ES-I3 (cell line): Measurements from ENCODE around the gene CYLD.

Source experiments
- H3K36me3 ChIP-seq: 2 replicates; pipeline ENCODE4 v1.6.1; 2013; ENCODE audit warnings: mild to moderate bottlenecking, low read length, control low read depth, moderate library complexity; ENCODE audit not compliant: insufficient read depth
- H3K4me1 ChIP-seq: 2 replicates; pipeline ENCODE4 v1.6.1; 2013; ENCODE audit warnings: mild to moderate bottlenecking, control low read depth, low read length; ENCODE audit not compliant: insufficient read depth
- H3K9ac ChIP-seq: 2 replicates; pipeline ENCODE4 v1.6.1; 2013; ENCODE audit warnings: low read depth, mild to moderate bottlenecking, low read length, moderate library complexity
- H3K9me3 ChIP-seq: 2 replicates; pipeline ENCODE4 v1.6.1; 2013; ENCODE audit warnings: mild to moderate bottlenecking, low read length, moderate library complexity; ENCODE audit not compliant: control insufficient read depth, insufficient read depth

CYLD gene

DNA sequence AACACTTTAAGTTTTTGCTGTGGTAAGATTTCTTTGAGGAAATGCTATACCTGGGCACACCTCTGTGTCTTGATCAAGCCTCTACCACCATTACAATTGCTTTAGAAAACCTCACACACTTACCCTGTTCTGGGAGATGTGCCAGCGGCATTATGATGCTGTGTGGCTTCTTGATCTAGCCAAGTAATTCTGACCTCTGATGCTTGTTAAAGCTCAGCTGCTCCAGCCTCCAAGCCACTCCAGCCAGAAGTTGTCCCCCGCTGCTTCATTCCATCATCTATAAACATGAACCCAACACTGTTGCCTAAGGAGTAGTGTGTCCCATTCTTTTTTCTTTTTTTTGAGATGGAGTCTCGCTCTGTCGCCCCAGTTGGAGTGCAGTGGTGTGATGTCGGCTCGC lies 60.1 kb downstream of the CYLD start:
- H3K9me3 ChIP-seq, result no peaks in the 10 kb centered on the region
- no peaks in the 10 kb centered on the region for H3K36me3 ChIP-seq
- H3K4me1 ChIP-seq, result no peaks in the 10 kb centered on the region; the same call in 1 of the 2 replicates
- H3K9ac ChIP-seq, result no peak overlapping the region

- Histone ChIP-seq H3K9me3 (no peaks in the 10 kb centered on the region), H3K36me3 (no peaks in the 10 kb centered on the region), H3K9ac (no peak overlapping the region)
Measured at GRCh38 chr16:50802961-50803360, 61.1 kb downstream of the CYLD start.

DNA sequence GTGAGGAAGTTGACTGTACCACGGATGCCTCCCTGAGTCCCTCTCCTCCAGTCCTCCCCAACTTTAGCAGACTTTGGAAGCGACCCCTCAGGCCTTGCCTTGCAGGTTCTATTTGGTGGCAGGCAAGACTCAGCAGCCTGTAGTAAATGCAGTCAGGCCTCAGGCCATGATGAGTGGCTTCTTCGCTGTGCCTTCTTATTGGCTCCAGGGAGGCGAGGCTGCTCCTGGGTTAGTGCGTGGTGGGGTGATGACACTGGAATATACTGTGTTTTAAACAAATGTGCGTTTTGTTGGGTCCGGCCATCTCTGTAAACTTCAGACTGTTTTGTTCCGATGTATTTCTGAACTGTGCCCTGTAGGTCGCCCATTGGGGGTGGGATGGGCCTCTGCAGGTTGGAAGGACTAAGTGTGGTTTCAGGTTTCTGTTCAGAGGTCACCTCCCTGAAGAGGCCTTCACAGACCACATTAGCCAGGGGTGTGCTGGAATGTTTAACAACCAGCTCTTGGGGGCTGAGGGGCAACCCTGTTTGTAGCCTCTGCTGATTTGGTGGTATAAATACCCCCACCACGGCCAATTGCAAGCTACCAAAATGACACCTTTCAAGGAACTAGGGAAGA lies 62.5 kb downstream of the CYLD start:
- no peaks in the 10 kb centered on the region for H3K36me3 ChIP-seq
- no peaks in the 10 kb centered on the region; the same call in 1 of the 2 replicates for H3K4me1 ChIP-seq
- H3K9ac ChIP-seq, result no peak overlapping the region
- H3K9me3 ChIP-seq, result no peaks in the 10 kb centered on the region

More at GRCh38 chr16:50802961-50803360, 61.1 kb downstream of the CYLD start:
- no peaks in the 10 kb centered on the region; the same call in 1 of the 2 replicates for H3K4me1 ChIP-seq

- Histone ChIP-seq H3K9ac (peak overlapping the region; percentile 28; the same call in 1 of the 2 replicates), H3K4me1 (no peaks in the 10 kb centered on the region; the same call in 1 of the 2 replicates), H3K9me3 (no peaks in the 10 kb centered on the region), H3K36me3 (no peaks in the 10 kb centered on the region)
Measured at GRCh38 chr16:50806099-50807062, 64.5 kb downstream of the CYLD start.

DNA sequence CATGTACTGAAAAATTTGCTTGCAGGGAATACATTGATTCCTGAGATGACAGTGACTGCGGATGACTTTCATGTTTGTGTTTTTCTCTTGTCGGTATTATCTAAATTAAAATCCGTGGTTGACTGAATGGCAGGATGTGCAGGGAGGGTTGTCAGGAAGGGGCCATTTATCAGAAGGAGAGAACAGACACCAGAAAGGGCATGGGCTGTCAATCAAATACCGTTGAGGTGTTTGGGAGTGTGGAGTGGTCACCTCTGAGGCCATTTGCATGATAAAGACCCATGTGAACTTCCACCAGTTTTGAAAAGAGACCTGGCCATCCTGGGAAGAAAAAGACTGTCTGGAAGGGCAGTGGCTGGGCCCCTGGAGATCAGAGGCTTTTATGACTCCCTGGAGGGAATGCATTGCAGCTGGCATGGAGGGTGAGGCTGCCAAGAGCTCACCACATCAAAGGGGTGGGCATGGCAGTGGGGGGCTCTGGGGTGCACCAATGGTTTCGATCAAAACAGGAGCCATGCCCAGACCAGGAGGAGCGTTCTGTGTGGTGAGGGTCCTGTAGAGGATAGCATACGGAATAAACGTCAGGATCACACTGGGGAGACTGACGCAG lies 67.1 kb downstream of the CYLD start:
- Histone ChIP-seq H3K9me3 (no peaks in the 10 kb centered on the region), H3K9ac (no peak overlapping the region), H3K4me1 (no peaks in the 10 kb centered on the region), H3K36me3 (no peaks in the 10 kb centered on the region)

DNA sequence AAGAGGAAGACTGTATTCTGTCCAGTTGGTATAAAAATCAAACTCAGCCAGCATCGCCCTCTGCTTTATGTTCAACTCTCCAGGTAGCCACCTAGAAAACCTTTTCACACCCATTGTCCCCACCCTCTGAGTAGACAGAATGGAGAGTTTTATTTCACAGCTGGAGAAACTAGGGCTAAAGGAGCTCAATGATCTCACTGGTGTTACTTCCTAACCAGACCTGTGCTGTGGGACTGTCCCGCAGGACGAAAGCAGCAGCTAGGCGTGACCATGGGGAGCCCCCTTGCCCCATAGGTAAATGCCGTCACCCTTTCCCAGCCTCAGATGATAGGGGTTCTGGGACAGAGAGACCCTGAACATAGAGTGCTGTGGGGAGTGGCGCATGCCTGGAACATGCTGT lies 67.7 kb downstream of the CYLD start:
- H3K9ac ChIP-seq, result no peak overlapping the region
- H3K9me3 ChIP-seq, result no peaks in the 10 kb centered on the region
- no peaks in the 10 kb centered on the region for H3K36me3 ChIP-seq
- no peaks in the 10 kb centered on the region for H3K4me1 ChIP-seq

- Histone ChIP-seq H3K36me3 (no peaks in the 10 kb centered on the region), H3K9me3 (no peaks in the 10 kb centered on the region), H3K9ac (no peak overlapping the region), H3K4me1 (no peaks in the 10 kb centered on the region)
Measured at GRCh38 chr16:50810241-50810965, 68.5 kb downstream of the CYLD start.

GRCh38 chr16:50812046-50812445 lies 70.2 kb downstream of the CYLD start:
- H3K4me1 ChIP-seq, result no peaks in the 10 kb centered on the region
- H3K9me3 ChIP-seq, result no peaks in the 10 kb centered on the region
- H3K36me3 ChIP-seq, result no peaks in the 10 kb centered on the region
- H3K9ac ChIP-seq, result no peak overlapping the region

DNA sequence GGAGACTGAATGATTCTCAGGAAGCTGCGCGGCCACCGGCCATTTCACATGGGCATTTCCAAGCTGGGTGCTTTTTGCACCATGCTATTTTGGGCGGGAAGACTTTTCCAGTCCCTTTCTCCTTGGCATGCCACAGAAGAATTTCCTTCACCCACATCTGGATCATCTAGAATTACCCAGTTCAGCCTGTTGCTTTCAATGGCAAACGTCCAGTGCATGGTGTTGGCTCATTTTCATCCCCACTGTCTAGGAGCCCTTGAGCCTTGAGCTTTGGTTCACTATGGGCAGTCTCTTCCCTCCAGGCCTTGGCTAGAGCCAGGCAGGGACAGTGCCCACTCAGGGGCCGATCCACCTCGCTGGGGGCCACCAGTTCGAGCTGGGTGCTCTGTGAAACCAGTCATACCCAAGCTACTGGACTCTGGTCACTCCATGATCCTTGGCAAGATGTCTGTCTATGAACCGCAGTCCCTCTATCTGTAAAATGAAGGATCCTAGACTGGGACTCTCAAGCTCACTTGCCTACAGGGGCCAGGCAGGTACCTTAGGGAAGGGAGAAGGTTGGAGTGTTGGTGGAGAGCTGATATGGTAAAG lies 71.1 kb downstream of the CYLD start:
- H3K9ac ChIP-seq, result no peak overlapping the region
- H3K9me3 ChIP-seq, result no peaks in the 10 kb centered on the region
- H3K36me3 ChIP-seq, result no peaks in the 10 kb centered on the region
- no peaks in the 10 kb centered on the region for H3K4me1 ChIP-seq

DNA sequence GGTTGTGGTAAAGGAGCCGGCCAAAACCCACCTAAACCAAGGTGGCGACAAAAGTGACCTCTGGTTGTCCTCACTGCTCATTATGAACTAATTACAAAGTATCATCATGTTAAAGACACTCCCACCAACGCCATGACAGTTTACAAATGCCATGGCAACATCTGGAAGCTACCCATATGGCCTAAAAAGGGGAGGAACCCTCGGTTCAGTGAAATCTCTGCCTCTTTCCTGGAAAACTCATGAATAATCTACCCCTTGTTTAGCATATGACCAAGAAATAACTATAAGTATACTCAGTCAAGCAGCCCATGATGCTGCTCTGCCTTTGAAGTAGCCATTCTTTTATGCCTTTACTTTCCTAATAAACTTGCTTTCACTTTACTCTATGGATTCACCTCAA lies 72.2 kb downstream of the CYLD start:
- no peaks in the 10 kb centered on the region for H3K4me1 ChIP-seq
- no peaks in the 10 kb centered on the region for H3K9me3 ChIP-seq
- H3K9ac ChIP-seq, result no peak overlapping the region
- H3K36me3 ChIP-seq, result no peaks in the 10 kb centered on the region

GRCh38 chr16:50814541-50814940 lies 72.7 kb downstream of the CYLD start:
- no peak overlapping the region for H3K9ac ChIP-seq
- H3K9me3 ChIP-seq, result no peaks in the 10 kb centered on the region
- no peaks in the 10 kb centered on the region for H3K4me1 ChIP-seq
- H3K36me3 ChIP-seq, result no peaks in the 10 kb centered on the region

- H3K9ac ChIP-seq, result no peak overlapping the region
- no peaks in the 10 kb centered on the region for H3K4me1 ChIP-seq
- H3K9me3 ChIP-seq, result no peaks in the 10 kb centered on the region
- no peaks in the 10 kb centered on the region for H3K36me3 ChIP-seq
Measured at GRCh38 chr16:50815382-50815781, 73.5 kb downstream of the CYLD start.

GRCh38 chr16:50816901-50817555 lies 75.1 kb downstream of the CYLD start:
- Histone ChIP-seq H3K4me1 (no peaks in the 10 kb centered on the region), H3K36me3 (no peaks in the 10 kb centered on the region), H3K9ac (no peak overlapping the region), H3K9me3 (no peaks in the 10 kb centered on the region)
